Lower leg skin (tissue), 3 donors: ENCODE results near the gene VSTM2L.

Experiments used
- POLR2A ChIP-seq, 2 donors: fragments of 450-650 bp; IDR thresholded peaks; one replicate each; pipeline ENCODE4 v1.6.1; 2016 to 2017; ENCODE audit warnings: antibody characterized with exemption in 2 of 2, mild to moderate bottlenecking in 1 of 2, moderate library complexity in 1 of 2
- TF ChIP-seq, protein P1 (sequence below), 3 donors: fragments of 450-650 bp; IDR thresholded peaks; one replicate each; pipeline ENCODE4 v1.5.1; 2016; ENCODE audit warnings: antibody characterized with exemption in 3 of 3, mild to moderate bottlenecking in 3 of 3, moderate library complexity in 2 of 3

GRCh38 chr20:37990571-37991151 is 87.7 kb downstream of the VSTM2L start:
- TF ChIP-seq, protein P1, sequence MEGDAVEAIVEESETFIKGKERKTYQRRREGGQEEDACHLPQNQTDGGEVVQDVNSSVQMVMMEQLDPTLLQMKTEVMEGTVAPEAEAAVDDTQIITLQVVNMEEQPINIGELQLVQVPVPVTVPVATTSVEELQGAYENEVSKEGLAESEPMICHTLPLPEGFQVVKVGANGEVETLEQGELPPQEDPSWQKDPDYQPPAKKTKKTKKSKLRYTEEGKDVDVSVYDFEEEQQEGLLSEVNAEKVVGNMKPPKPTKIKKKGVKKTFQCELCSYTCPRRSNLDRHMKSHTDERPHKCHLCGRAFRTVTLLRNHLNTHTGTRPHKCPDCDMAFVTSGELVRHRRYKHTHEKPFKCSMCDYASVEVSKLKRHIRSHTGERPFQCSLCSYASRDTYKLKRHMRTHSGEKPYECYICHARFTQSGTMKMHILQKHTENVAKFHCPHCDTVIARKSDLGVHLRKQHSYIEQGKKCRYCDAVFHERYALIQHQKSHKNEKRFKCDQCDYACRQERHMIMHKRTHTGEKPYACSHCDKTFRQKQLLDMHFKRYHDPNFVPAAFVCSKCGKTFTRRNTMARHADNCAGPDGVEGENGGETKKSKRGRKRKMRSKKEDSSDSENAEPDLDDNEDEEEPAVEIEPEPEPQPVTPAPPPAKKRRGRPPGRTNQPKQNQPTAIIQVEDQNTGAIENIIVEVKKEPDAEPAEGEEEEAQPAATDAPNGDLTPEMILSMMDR (IDR thresholded peaks at IDR 0.05): no peak
- no peak for TF ChIP-seq POLR2A (IDR thresholded peaks at IDR 0.05)
